Esophagus squamous epithelium (tissue), 5 donors: Measurements from ENCODE around the gene VGLL3. TPM values are rescaled to one million over a fixed set of nuclear protein-coding genes. Genes with fewer than 3 reads are reported as not detected.

Experiments used
- DNase-seq: peaks from one replicate; lab custom pipeline; 2025; lab: John Stamatoyannopoulos, UW
- H3K27ac ChIP-seq, 4 donors: fragments of 200-600 bp; sonication (generic); one replicate each; pipeline ENCODE4 v1.5.1; 2016 to 2019; ENCODE audit warnings: mild to moderate bottlenecking in 1 of 4
- H3K27me3 ChIP-seq, 4 donors: fragments of 200-600 bp; sonication (generic); 1 replicate in 3 of 4; 2 replicates in 1 of 4; pipeline versions ENCODE4 v1.5.1 to v1.6.0; 2017 to 2021; ENCODE audit warnings: antibody characterized with exemption in 1 of 4
- H3K36me3 ChIP-seq, 3 donors: fragments of 200-600 bp; sonication (generic); one replicate each; pipeline ENCODE4 v1.5.1; 2016 to 2019
- H3K4me1 ChIP-seq, 3 donors: fragments of 200-600 bp; sonication (generic); one replicate each; pipeline ENCODE4 v1.5.1; 2017 to 2019
- H3K4me3 ChIP-seq, 4 donors: fragments of 200-600 bp; sonication (generic); 1 replicate in 3 of 4; 2 replicates in 1 of 4; pipeline ENCODE4 v1.5.1; 2016 to 2019; ENCODE audit warnings: mild to moderate bottlenecking in 2 of 4, moderate library complexity in 1 of 4
- H3K9me3 ChIP-seq, 3 donors: fragments of 200-600 bp; sonication (generic); one replicate each; pipeline ENCODE4 v1.5.1; 2016 to 2019
- CTCF ChIP-seq, 6 experiments: fragments of 450-650 bp in 4 of 6; fragments of 200-600 bp in 2 of 6; sonication (generic) in 2 of 6; IDR thresholded peaks; one replicate each; pipeline ENCODE4 v1.5.1; 2016 to 2019; ENCODE audit warnings: antibody characterized with exemption in 6 of 6, mild to moderate bottlenecking in 4 of 6, moderate library complexity in 4 of 6
- POLR2A ChIP-seq, 4 donors: fragments of 450-650 bp; IDR thresholded peaks; one replicate each; pipeline ENCODE4 v1.6.1; 2017; ENCODE audit warnings: antibody characterized with exemption in 4 of 4, mild to moderate bottlenecking in 4 of 4, moderate library complexity in 3 of 4
- WGBS, 2 donors: methylation state at CpG; one replicate each; pipeline ENCODE4 v1.1.5; 2018; 5-methylcytosine and 5-hydroxymethylcytosine counted together
- intact Hi-C: fragments of 100-400 bp; cut with DNase I; formaldehyde crosslinking; loops from one replicate; pipeline ENCODE4 v1.15.0; 2022
- total RNA-seq, 4 donors: library from RNA; depleted of rRNA; stranded (reverse); fragments of >200 nt; gene quantifications; one replicate each; pipeline ENCODE4 v1.1.0, GENCODE V29; 2016
- donor health status: DM: yes; HTN: yes; CAD: no.

The VGLL3 gene
- 10 to 100 TPM in 1 of 4 donors, 1 to 10 TPM in 2, under 1 TPM in 1; 0.30 to 19.8 (median 4.1) TPM for total RNA-seq

- no peaks in the 10 kb centered on the region for H3K9me3 ChIP-seq
- peaks cover 0 to 31% (median 5%) of the 10 kb centered on the region in 3 donors for H3K4me1 ChIP-seq
- H3K4me3 ChIP-seq = peak within 1 kb of the TSS; percentile 48 to 79 (median 63)
- H3K27me3 ChIP-seq = peaks cover 0 to 18% (median 0%) of the 10 kb centered on the region in 4 donors
- WGBS, 2 donors = 0 to 1% methylated on average over 10 to 20 of the region's 77 CpGs
- TF ChIP-seq CTCF (IDR thresholded peaks at IDR 0.05) (peak in 1 of 6 experiments; percentile 16), POLR2A (IDR thresholded peaks at IDR 0.05) (peak in 2 of 4 donors; percentile 52 to 64)
- no peak for DNase-seq
- intact Hi-C loops = no loop called here
- peak within 1 kb of the TSS; percentile 73 to 91 (median 84) for H3K27ac ChIP-seq
- H3K36me3 ChIP-seq = no peaks in the 10 kb centered on the region
These were observed at the start of gene VGLL3 for GRCh38 chr3:86990734-86991481. VGLL3 (minus strand) TSS chr3:86991149; CDS start chr3:86990743, 406 bp downstream.

GRCh38 chr3:87037652-87038051 is 46.7 kb upstream of the VGLL3 start:
- TF ChIP-seq CTCF (IDR thresholded peaks at IDR 0.05) = no peak
- 54 to 68% methylated on average over 3 of the region's 3 CpGs for WGBS, 2 donors
- H3K9me3 ChIP-seq = no peaks in the 10 kb centered on the region
- DNase-seq = no peak
- no peak overlapping the region for H3K27ac ChIP-seq
- intact Hi-C loops = no loop called here
- no peaks in the 10 kb centered on the region for H3K4me1 ChIP-seq
- no peak overlapping the region for H3K4me3 ChIP-seq
- H3K27me3 ChIP-seq = no peaks in the 10 kb centered on the region
- H3K36me3 ChIP-seq = no peaks in the 10 kb centered on the region

- Histone ChIP-seq H3K4me3 (no peak overlapping the region), H3K27me3 (no peaks in the 10 kb centered on the region), H3K9me3 (no peaks in the 10 kb centered on the region), H3K36me3 (no peaks in the 10 kb centered on the region), H3K4me1 (no peaks in the 10 kb centered on the region), H3K27ac (no peak overlapping the region)
- intact Hi-C loops = no loop called here
- no peak for DNase-seq
- TF ChIP-seq POLR2A (IDR thresholded peaks at IDR 0.05) = no peak
- TF ChIP-seq CTCF (IDR thresholded peaks at IDR 0.05) = no peak
- WGBS, 2 donors = 80 to 84% methylated on average over 6 of the region's 6 CpGs
These were observed 45.7 kb upstream of the VGLL3 start for GRCh38 chr3:87036671-87037070.

- no peak for DNase-seq
- intact Hi-C loops = no loop called here
- Histone ChIP-seq H3K36me3 (no peaks in the 10 kb centered on the region), H3K27me3 (no peaks in the 10 kb centered on the region), H3K27ac (no peak overlapping the region), H3K9me3 (no peaks in the 10 kb centered on the region), H3K4me3 (no peak overlapping the region), H3K4me1 (no peaks in the 10 kb centered on the region)
- no peak for TF ChIP-seq POLR2A (IDR thresholded peaks at IDR 0.05)
- TF ChIP-seq CTCF (IDR thresholded peaks at IDR 0.05) = no peak
- WGBS, 2 donors = 70 to 83% methylated on average over 3 of the region's 3 CpGs
These were observed 44.4 kb upstream of the VGLL3 start for GRCh38 chr3:87035339-87035738.

GRCh38 chr3:87033205-87033604 is 42.3 kb upstream of the VGLL3 start:
- no peak overlapping the region for H3K4me3 ChIP-seq

More at GRCh38 chr3:87033205-87033604, 42.3 kb upstream of the VGLL3 start:
- intact Hi-C loops = no loop called here
- H3K4me1 ChIP-seq = no peaks in the 10 kb centered on the region
- H3K27me3 ChIP-seq = no peaks in the 10 kb centered on the region
- no peaks in the 10 kb centered on the region for H3K36me3 ChIP-seq
- TF ChIP-seq POLR2A (IDR thresholded peaks at IDR 0.05) = no peak
- TF ChIP-seq CTCF (IDR thresholded peaks at IDR 0.05) = no peak
- no peaks in the 10 kb centered on the region for H3K9me3 ChIP-seq
- H3K27ac ChIP-seq = no peak overlapping the region
- no peak for DNase-seq
- WGBS, 2 donors = 29 to 33% methylated on average over 1 of the region's 1 CpG
